Upper lobe of left lung (tissue), 6 donors: ENCODE data around the gene MRPS16. TPM values are rescaled to one million over a fixed set of nuclear protein-coding genes. Genes with fewer than 3 reads are reported as not detected.

Experiments
- ATAC-seq, 2 donors: fragments of 200-7000 bp; cut with Tn5 transposase; one replicate each; pipeline ENCODE4 v1.9.1; 2022; ENCODE audit warnings: mild to moderate bottlenecking in 2 of 2, moderate library complexity in 2 of 2; ENCODE audit not compliant: low FRiP score in 2 of 2
- DNase-seq, 2 donors: peaks; one replicate each; pipeline ENCODE4 v3.0.0-alpha.2; 2019 to 2020
- H3K27ac ChIP-seq, 4 donors: fragments of 200-600 bp; sonication (generic); one replicate each; pipeline ENCODE4 v1.5.1; 2016 to 2019
- H3K27me3 ChIP-seq, 4 donors: fragments of 200-600 bp; sonication (generic); one replicate each; pipeline ENCODE4 v1.5.1; 2017 to 2019
- H3K36me3 ChIP-seq, 4 donors: fragments of 200-600 bp; sonication (generic); one replicate each; pipeline ENCODE4 v1.5.1; 2016 to 2019
- H3K4me1 ChIP-seq, 4 donors: fragments of 200-600 bp; sonication (generic); one replicate each; pipeline ENCODE4 v1.5.1; 2018 to 2019
- H3K4me3 ChIP-seq, 4 donors: fragments of 200-600 bp; sonication (generic); one replicate each; pipeline ENCODE4 v1.5.1; 2017 to 2019; ENCODE audit warnings: mild to moderate bottlenecking in 2 of 4, moderate library complexity in 1 of 4
- H3K9me3 ChIP-seq, 4 donors: fragments of 200-600 bp; sonication (generic); one replicate each; pipeline ENCODE4 v1.5.1; 2018 to 2019
- CTCF ChIP-seq, 6 experiments: fragments of 450-650 bp in 4 of 6; fragments of 200-600 bp in 2 of 6; sonication (generic) in 2 of 6; IDR thresholded peaks; one replicate each; pipeline ENCODE4 v1.5.1; 2016 to 2019; ENCODE audit warnings: antibody characterized with exemption in 6 of 6
- EP300 ChIP-seq, 4 donors: sonication (generic); formaldehyde crosslinking; IDR thresholded peaks; one replicate each; pipeline ENCODE4 v1.5.1; 2017; ENCODE audit warnings: antibody characterized with exemption in 4 of 4, control low read depth in 2 of 4
- POLR2A ChIP-seq, 4 donors: fragments of 450-650 bp; IDR thresholded peaks; one replicate each; pipeline ENCODE4 v1.5.1; 2016 to 2017; ENCODE audit warnings: antibody characterized with exemption in 4 of 4, mild to moderate bottlenecking in 2 of 4
- POLR2AphosphoS5 ChIP-seq, 2 donors: sonication (generic); formaldehyde crosslinking; IDR thresholded peaks; one replicate each; pipeline ENCODE4 v1.5.1; 2017; ENCODE audit warnings: antibody characterized with exemption in 2 of 2
- WGBS, 2 donors: methylation state at CpG; one replicate each; pipeline ENCODE4 v1.1.5; 2017 to 2018; 5-methylcytosine and 5-hydroxymethylcytosine counted together
- total RNA-seq, 6 donors: library from RNA; depleted of rRNA in 4 of 6; stranded (reverse); fragments of >200 nt in 4 of 6; gene quantifications; one replicate each; pipeline versions ENCODE4 v1.1.0 to v1.2.1, GENCODE V29; 2016 to 2021
- donor health status: DM: no; HTN: no; CAD: no; lungs with moderate emphysema.
- donor health status: DM: no; HTN: yes; CAD: no; lungs with severe emphysema.

The MRPS16 gene
- total RNA-seq, 6 donors from 2014 or later, result 26.2 to 66.2 (median 36.4) TPM

GRCh38 chr10:73238990-73239566, 13.4 kb downstream of the MRPS16 start:
- TF ChIP-seq POLR2A (IDR thresholded peaks at IDR 0.05) (no peak), POLR2AphosphoS5 (IDR thresholded peaks at IDR 0.05) (no peak), EP300 (IDR thresholded peaks at IDR 0.05) (no peak), CTCF (IDR thresholded peaks at IDR 0.05) (no peak)
- Histone ChIP-seq H3K4me3 (no peak overlapping the region), H3K36me3 (peaks cover 11 to 78% (median 39%) of the 10 kb centered on the region in 4 donors), H3K27me3 (no peaks in the 10 kb centered on the region), H3K9me3 (no peaks in the 10 kb centered on the region), H3K4me1 (no peaks in the 10 kb centered on the region), H3K27ac (no peak overlapping the region)
- no peak for DNase-seq
- ATAC-seq, result no peak
- WGBS, 2 donors, result 94% methylated on average over 5 of the region's 5 CpGs

GRCh38 chr10:73234695-73235094, 17.7 kb downstream of the MRPS16 start:
- Histone ChIP-seq H3K27ac (no peak overlapping the region), H3K36me3 (peaks cover 3 to 67% (median 10%) of the 10 kb centered on the region in 4 donors), H3K27me3 (no peaks in the 10 kb centered on the region), H3K4me1 (no peaks in the 10 kb centered on the region), H3K4me3 (no peak overlapping the region), H3K9me3 (no peaks in the 10 kb centered on the region)
- 89 to 93% methylated on average over 7 of the region's 7 CpGs for WGBS, 2 donors
- TF ChIP-seq CTCF (IDR thresholded peaks at IDR 0.05) (no peak), EP300 (IDR thresholded peaks at IDR 0.05) (no peak), POLR2AphosphoS5 (IDR thresholded peaks at IDR 0.05) (no peak), POLR2A (IDR thresholded peaks at IDR 0.05) (no peak)
- DNase-seq, result no peak
- no peak for ATAC-seq

GRCh38 chr10:73233883-73234282, 18.6 kb downstream of the MRPS16 start:
- ATAC-seq (no peak), DNase-seq (no peak)
- no peak overlapping the region for H3K27ac ChIP-seq
- WGBS, 2 donors, result 92 to 98% methylated on average over 2 of the region's 2 CpGs
- H3K36me3 ChIP-seq, result peaks cover 3 to 66% (median 8%) of the 10 kb centered on the region in 4 donors
- H3K27me3 ChIP-seq, result no peaks in the 10 kb centered on the region
- TF ChIP-seq POLR2AphosphoS5 (IDR thresholded peaks at IDR 0.05) (no peak), CTCF (IDR thresholded peaks at IDR 0.05) (no peak)
- no peaks in the 10 kb centered on the region for H3K4me1 ChIP-seq
- H3K4me3 ChIP-seq, result no peak overlapping the region
- no peaks in the 10 kb centered on the region for H3K9me3 ChIP-seq

- no peak overlapping the region for H3K27ac ChIP-seq
- H3K9me3 ChIP-seq, result no peaks in the 10 kb centered on the region
- H3K4me1 ChIP-seq, result peaks cover 0 to 3% (median 0%) of the 10 kb centered on the region in 4 donors
- WGBS, 2 donors, result 90 to 91% methylated on average over 8 of the region's 8 CpGs
- H3K4me3 ChIP-seq, result no peak overlapping the region
- no peaks in the 10 kb centered on the region for H3K27me3 ChIP-seq
- TF ChIP-seq EP300 (IDR thresholded peaks at IDR 0.05) (no peak), POLR2AphosphoS5 (IDR thresholded peaks at IDR 0.05) (no peak), CTCF (IDR thresholded peaks at IDR 0.05) (no peak), POLR2A (IDR thresholded peaks at IDR 0.05) (no peak)
- ATAC-seq (no peak), DNase-seq (no peak)
- H3K36me3 ChIP-seq, result peaks cover 3 to 66% (median 7%) of the 10 kb centered on the region in 4 donors
These were observed 19.6 kb downstream of the MRPS16 start for GRCh38 chr10:73232887-73233286.

GRCh38 chr10:73229567-73229966, 22.9 kb downstream of the MRPS16 start:
- H3K36me3 ChIP-seq, result peaks cover 0 to 43% (median 2%) of the 10 kb centered on the region in 4 donors
- peaks cover 0 to 3% (median 0%) of the 10 kb centered on the region in 4 donors for H3K4me1 ChIP-seq
- H3K9me3 ChIP-seq, result no peaks in the 10 kb centered on the region
- H3K27ac ChIP-seq, result no peak overlapping the region
- H3K4me3 ChIP-seq, result no peak overlapping the region
- DNase-seq (no peak), ATAC-seq (peak in 1 of 2 donors; percentile 38)
- H3K27me3 ChIP-seq, result no peaks in the 10 kb centered on the region
- WGBS, 2 donors, result 67 to 78% methylated on average over 6 of the region's 6 CpGs
- TF ChIP-seq POLR2A (IDR thresholded peaks at IDR 0.05) (no peak), CTCF (IDR thresholded peaks at IDR 0.05) (no peak), POLR2AphosphoS5 (IDR thresholded peaks at IDR 0.05) (no peak), EP300 (IDR thresholded peaks at IDR 0.05) (no peak)
